ENCODE data around the gene TAF12.

GRCh38 chr1:28646040-28646439, 3.2 kb upstream of the TAF12 start:
- TF ChIP-seq SP1 (IDR thresholded peaks at IDR 0.05) (no peak), NFRKB (IDR thresholded peaks at IDR 0.05) (no peak)
